HEK293 (cell line): ENCODE data around the gene TLR8.

ENCODE experiments used
- CTCF ChIP-seq: fragments of 450-650 bp; formaldehyde crosslinking; IDR thresholded peaks from 2 replicates; pipeline ENCODE4 v1.5.1; 2016; ENCODE audit warnings: missing biosample characterization, missing genetic modification characterization
- ELK4 ChIP-seq: IDR thresholded peaks from 2 replicates; pipeline ENCODE4 v1.6.1; 2011; ENCODE audit warnings: mild to moderate bottlenecking, low read depth, low read length, borderline replicate concordance
- PBX3 ChIP-seq: sonication (generic); formaldehyde crosslinking; IDR thresholded peaks from 2 replicates; pipeline ENCODE4 v1.8.1; 2022; ENCODE audit warnings: mild to moderate bottlenecking, moderate library complexity, missing genetic modification reagents
- SETDB1 ChIP-seq: IDR thresholded peaks from one replicate; pipeline ENCODE4 v1.6.1; 2017; ENCODE audit warnings: mild to moderate bottlenecking, low read length, moderate library complexity, mixed read lengths; ENCODE audit not compliant: insufficient read length
- TSHZ1 ChIP-seq: fragments of 450-650 bp; formaldehyde crosslinking; IDR thresholded peaks from 2 replicates; pipeline ENCODE4 v1.5.1; 2016; ENCODE audit warnings: missing biosample characterization, missing genetic modification characterization, borderline replicate concordance
- ZFP37 ChIP-seq: fragments of 450-650 bp; formaldehyde crosslinking; IDR thresholded peaks from 2 replicates; pipeline ENCODE4 v1.5.1; 2016; ENCODE audit warnings: missing biosample characterization, missing genetic modification characterization
- ZNF148 ChIP-seq: fragments of 450-650 bp; formaldehyde crosslinking; IDR thresholded peaks from 2 replicates; pipeline ENCODE4 v1.5.0; 2017; ENCODE audit warnings: missing biosample characterization, missing genetic modification characterization, borderline replicate concordance
- ZNF174 ChIP-seq: fragments of 450-650 bp; formaldehyde crosslinking; IDR thresholded peaks from 2 replicates; pipeline ENCODE4 v1.5.0; 2017; ENCODE audit warnings: missing biosample characterization, mild to moderate bottlenecking, missing genetic modification characterization
- ZNF26 ChIP-seq: fragments of 450-650 bp; formaldehyde crosslinking; IDR thresholded peaks from 2 replicates; pipeline ENCODE4 v1.5.1; 2016; ENCODE audit warnings: missing biosample characterization, missing genetic modification characterization
- ZNF433 ChIP-seq: fragments of 450-650 bp; formaldehyde crosslinking; IDR thresholded peaks from 2 replicates; pipeline ENCODE4 v1.5.1; 2016; ENCODE audit warnings: missing biosample characterization, missing genetic modification characterization, low read depth
- ZNF645 ChIP-seq: fragments of 450-650 bp; formaldehyde crosslinking; IDR thresholded peaks from 2 replicates; pipeline ENCODE4; 2016; ENCODE audit warnings: missing biosample characterization, missing genetic modification characterization
- ZNF707 ChIP-seq: fragments of 450-650 bp; formaldehyde crosslinking; IDR thresholded peaks from 2 replicates; pipeline ENCODE4 v1.5.1; 2016; ENCODE audit warnings: missing biosample characterization, missing genetic modification characterization

- TF ChIP-seq CTCF = no peak
- no peak for TF ChIP-seq ELK4
- TF ChIP-seq ZNF26 (tag by site-specific recombination) = no peak
- no peak for TF ChIP-seq ZNF707 (tag by site-specific recombination)
- no peak for TF ChIP-seq TSHZ1 (tag by site-specific recombination)
- TF ChIP-seq PBX3 (CRISPR knock-in tag) = no peak
- no peak for TF ChIP-seq ZFP37
- no peak for TF ChIP-seq ZNF174
- no peak for TF ChIP-seq ZNF433
- no peak for TF ChIP-seq ZNF148 (tag by site-specific recombination)
- TF ChIP-seq SETDB1 = no peak
- no peak for TF ChIP-seq ZNF645 (tag by site-specific recombination)
These were observed 25.8 kb downstream of the TLR8 start for GRCh38 chrX:12932244-12932643.
